Measurements from ENCODE around the gene PRDX1. TPM values are rescaled to one million over a fixed set of nuclear protein-coding genes. Genes with fewer than 3 reads are reported as not detected.

PRDX1 gene
- total and polyA plus RNA-seq, 2 experiments from 2014 or later, result 474 to 775 TPM

DNA sequence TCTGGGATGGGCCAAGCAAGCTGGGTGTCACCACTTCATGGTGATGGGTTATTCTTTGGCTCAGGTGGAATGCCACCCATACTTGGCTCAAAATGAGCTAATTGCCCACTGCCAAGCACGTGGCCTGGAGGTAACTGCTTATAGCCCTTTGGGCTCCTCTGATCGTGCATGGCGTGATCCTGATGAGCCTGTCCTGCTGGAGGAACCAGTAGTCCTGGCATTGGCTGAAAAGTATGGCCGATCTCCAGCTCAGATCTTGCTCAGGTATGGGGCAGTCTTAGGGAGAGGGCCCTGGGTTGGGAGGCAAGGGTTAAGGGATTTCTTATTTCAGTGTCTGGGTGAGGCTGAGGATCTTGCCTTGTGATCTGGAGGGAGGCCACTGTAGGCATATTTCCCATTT lies 46.7 kb upstream of the PRDX1 start:
- in situ Hi-C loops (cut with MboI), result loop anchor here (10.0 kb wide), 1 partner anchor 204 kb away; no protein-coding TSS in a partner anchor
- H3K79me2 ChIP-seq (ENCODE audit: insufficient read depth), result no peaks in the 10 kb centered on the region
- no peak overlapping the region for H3K4me2 ChIP-seq (ENCODE audit: unreplicated experiment)
- H3K9ac ChIP-seq, result no peak overlapping the region
- H3K27me3 ChIP-seq (replicated peaks; ENCODE audit: insufficient read depth), result no peaks in the 10 kb centered on the region
- H4K20me1 ChIP-seq (ENCODE audit: insufficient read depth), result no peaks in the 10 kb centered on the region
- H3K9me2 ChIP-seq (ENCODE audit: insufficient read depth), result no peaks in the 10 kb centered on the region
- H3K36me3 ChIP-seq (ENCODE audit: low read depth), result peaks cover 8% of the 10 kb centered on the region
- no peaks in the 10 kb centered on the region for H3K9me3 ChIP-seq (ENCODE audit: low read depth)
- 0 out of 2 replicates have a peak, but pooled peaks cover 10% of the 10 kb centered on the region for H3F3A ChIP-seq (ENCODE audit: insufficient read depth)
- no peak overlapping the region for H3K4me3 ChIP-seq
- 81 to 85% methylated on average over 4 of the region's 4 CpGs for WGBS, 2 experiments (ENCODE audit: low coverage in 1 of 2, low lambda C conversion rate in 2 of 2, missing lambda C conversion rate in 2 of 2)
- TF ChIP-seq EZH2phosphoT487 (IDR thresholded peaks at IDR 0.05; ENCODE audit: insufficient read depth, low read depth) (no peak), EZH2 (IDR thresholded peaks at IDR 0.05; ENCODE audit: insufficient read depth, poor library complexity, severe bottlenecking) (no peak)
- H2AFZ ChIP-seq, result no peak overlapping the region
- no peak overlapping the region for H3K27ac ChIP-seq
- H3K4me1 ChIP-seq (ENCODE audit: insufficient read depth), result no peaks in the 10 kb centered on the region
- DNase-seq, result no peak

DNA sequence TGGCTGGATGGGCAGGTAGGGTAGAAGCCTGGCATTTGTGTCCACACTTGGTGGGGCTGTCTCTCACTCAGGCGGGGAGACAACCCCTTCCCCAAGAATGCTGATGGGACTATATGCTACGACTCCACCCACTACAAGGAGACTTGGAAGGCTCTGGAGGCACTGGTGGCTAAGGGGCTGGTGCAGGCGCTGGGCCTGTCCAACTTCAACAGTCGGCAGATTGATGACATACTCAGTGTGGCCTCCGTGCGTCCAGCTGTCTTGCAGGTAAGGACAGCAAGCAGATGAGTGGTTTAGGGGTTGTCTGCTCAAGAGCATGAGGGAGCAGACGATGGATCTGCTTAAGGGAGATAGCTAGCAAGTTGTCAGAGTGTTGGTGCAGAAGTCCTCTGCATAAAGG lies 46.2 kb upstream of the PRDX1 start:
- no peaks in the 10 kb centered on the region for H3K27me3 ChIP-seq (replicated peaks; ENCODE audit: insufficient read depth)
- no peaks in the 10 kb centered on the region for H3K79me2 ChIP-seq (ENCODE audit: insufficient read depth)
- H2AFZ ChIP-seq, result no peak overlapping the region
- WGBS, 2 experiments (ENCODE audit: low coverage in 1 of 2, low lambda C conversion rate in 2 of 2, missing lambda C conversion rate in 2 of 2), result 84 to 87% methylated on average over 7 of the region's 7 CpGs
- H3K4me3 ChIP-seq, result no peak overlapping the region
- DNase-seq, result no peak
- no peaks in the 10 kb centered on the region for H4K20me1 ChIP-seq (ENCODE audit: insufficient read depth)
- no peak overlapping the region for H3K9ac ChIP-seq
- no peak overlapping the region for H3K4me2 ChIP-seq (ENCODE audit: unreplicated experiment)
- in situ Hi-C loops (cut with MboI), result loop anchor here (10.0 kb wide), 1 partner anchor 203 kb away; no protein-coding TSS in a partner anchor
- TF ChIP-seq EZH2 (IDR thresholded peaks at IDR 0.05; ENCODE audit: insufficient read depth, poor library complexity, severe bottlenecking), result no peak
- TF ChIP-seq EZH2phosphoT487 (IDR thresholded peaks at IDR 0.05; ENCODE audit: insufficient read depth, low read depth), result no peak
- peaks cover 8% of the 10 kb centered on the region for H3K36me3 ChIP-seq (ENCODE audit: low read depth)
- H3K9me3 ChIP-seq (ENCODE audit: low read depth), result no peaks in the 10 kb centered on the region
- no peak overlapping the region for H3K27ac ChIP-seq
- no peaks in the 10 kb centered on the region for H3K4me1 ChIP-seq (ENCODE audit: insufficient read depth)
- 0 out of 2 replicates have a peak, but pooled peaks cover 10% of the 10 kb centered on the region for H3F3A ChIP-seq (ENCODE audit: insufficient read depth)
- no peaks in the 10 kb centered on the region for H3K9me2 ChIP-seq (ENCODE audit: insufficient read depth)

DNA sequence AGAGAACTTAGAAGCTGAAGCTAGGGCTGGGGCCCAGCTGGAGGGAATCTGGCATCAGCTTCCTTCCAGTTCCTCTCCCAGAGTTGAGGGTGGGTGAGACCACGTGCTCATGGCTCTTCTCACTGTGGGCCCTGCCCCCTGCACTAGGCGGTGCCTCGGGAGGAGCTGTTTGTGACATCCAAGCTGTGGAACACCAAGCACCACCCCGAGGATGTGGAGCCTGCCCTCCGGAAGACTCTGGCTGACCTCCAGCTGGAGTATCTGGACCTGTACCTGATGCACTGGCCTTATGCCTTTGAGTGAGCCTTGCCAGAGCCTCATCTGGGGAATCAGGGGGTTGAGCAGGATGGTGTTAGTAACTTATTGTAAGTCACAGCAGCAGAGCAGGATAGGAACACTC lies 45.0 kb upstream of the PRDX1 start:
- H3K36me3 ChIP-seq (ENCODE audit: low read depth), result peaks cover 14% of the 10 kb centered on the region
- 18 to 22% methylated on average over 5 of the region's 5 CpGs for WGBS, 2 experiments (ENCODE audit: low coverage in 1 of 2, low lambda C conversion rate in 2 of 2, missing lambda C conversion rate in 2 of 2)
- no peak for DNase-seq

DNA sequence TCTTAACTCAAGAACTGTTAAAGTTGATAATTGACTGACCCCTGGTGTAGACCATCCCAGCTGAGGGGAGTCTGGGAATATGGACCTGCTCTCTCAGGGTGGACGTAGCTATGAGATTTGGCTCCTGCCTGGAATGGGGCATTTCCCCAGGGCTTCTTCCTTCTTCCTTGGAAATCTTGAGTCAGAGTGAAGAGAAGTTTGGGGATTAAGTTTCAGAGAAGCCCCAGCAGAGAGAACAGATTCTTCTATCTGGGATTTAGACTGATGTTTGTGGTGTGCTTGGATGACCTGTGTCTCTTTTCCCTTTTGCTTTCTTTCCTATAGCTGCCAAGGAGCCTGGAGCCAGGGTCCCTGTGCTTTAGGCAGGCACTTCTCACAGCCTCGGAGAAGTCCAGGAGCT lies 42.2 kb upstream of the PRDX1 start:
- no peaks in the 10 kb centered on the region for H3K9me3 ChIP-seq (ENCODE audit: low read depth)
- TF ChIP-seq EZH2 (IDR thresholded peaks at IDR 0.05; ENCODE audit: insufficient read depth, poor library complexity, severe bottlenecking), result no peak
- TF ChIP-seq EZH2phosphoT487 (IDR thresholded peaks at IDR 0.05; ENCODE audit: insufficient read depth, low read depth), result no peak
- no peaks in the 10 kb centered on the region for H3K9me2 ChIP-seq (ENCODE audit: insufficient read depth)
- DNase-seq, result no peak
- 95 to 98% methylated on average over 2 of the region's 2 CpGs for WGBS, 2 experiments (ENCODE audit: low coverage in 1 of 2, low lambda C conversion rate in 2 of 2, missing lambda C conversion rate in 2 of 2)
- no peak overlapping the region for H3K4me3 ChIP-seq
- H3K9ac ChIP-seq, result no peak overlapping the region
- H3F3A ChIP-seq (ENCODE audit: insufficient read depth), result 0 out of 2 replicates have a peak, but pooled peaks cover under 1% of the 10 kb centered on the region
- peaks cover 12% of the 10 kb centered on the region for H3K79me2 ChIP-seq (ENCODE audit: insufficient read depth)
- H3K36me3 ChIP-seq (ENCODE audit: low read depth), result peaks cover 14% of the 10 kb centered on the region
- H3K27me3 ChIP-seq (replicated peaks; ENCODE audit: insufficient read depth), result no peaks in the 10 kb centered on the region
- H2AFZ ChIP-seq, result no peak overlapping the region
- in situ Hi-C loops (cut with MboI), result loop anchor here (10.0 kb wide), 1 partner anchor 199 kb away; no protein-coding TSS in a partner anchor
- no peaks in the 10 kb centered on the region for H3K4me1 ChIP-seq (ENCODE audit: insufficient read depth)
- H4K20me1 ChIP-seq (ENCODE audit: insufficient read depth), result no peaks in the 10 kb centered on the region
- H3K4me2 ChIP-seq (ENCODE audit: unreplicated experiment), result no peak overlapping the region
- no peak overlapping the region for H3K27ac ChIP-seq

More for the DNA sequence above, 45.0 kb upstream of the PRDX1 start:
- no peaks in the 10 kb centered on the region for H3K27me3 ChIP-seq (replicated peaks; ENCODE audit: insufficient read depth)
- no peaks in the 10 kb centered on the region for H3K9me2 ChIP-seq (ENCODE audit: insufficient read depth)
- no peaks in the 10 kb centered on the region for H3K4me1 ChIP-seq (ENCODE audit: insufficient read depth)
- TF ChIP-seq EZH2phosphoT487 (IDR thresholded peaks at IDR 0.05; ENCODE audit: insufficient read depth, low read depth) (no peak), EZH2 (IDR thresholded peaks at IDR 0.05; ENCODE audit: insufficient read depth, poor library complexity, severe bottlenecking) (no peak)
- H3K27ac ChIP-seq, result no peak overlapping the region
- no peaks in the 10 kb centered on the region for H3K9me3 ChIP-seq (ENCODE audit: low read depth)
- H2AFZ ChIP-seq, result no peak overlapping the region
- H3K9ac ChIP-seq, result no peak overlapping the region
- H3K79me2 ChIP-seq (ENCODE audit: insufficient read depth), result no peaks in the 10 kb centered on the region
- in situ Hi-C loops (cut with MboI), result loop anchor here (10.0 kb wide), 1 partner anchor 202 kb away; no protein-coding TSS in a partner anchor
- no peak overlapping the region for H3K4me2 ChIP-seq (ENCODE audit: unreplicated experiment)
- H3F3A ChIP-seq (ENCODE audit: insufficient read depth), result 0 out of 2 replicates have a peak, but pooled peaks cover 10% of the 10 kb centered on the region
- no peaks in the 10 kb centered on the region for H4K20me1 ChIP-seq (ENCODE audit: insufficient read depth)
- no peak overlapping the region for H3K4me3 ChIP-seq

Data from GM23248 (cell line).